HEK293 (cell line): ENCODE results near the gene SERPINB6.

Source experiments
- FEZF1 ChIP-seq: fragments of 450-650 bp; formaldehyde crosslinking; IDR thresholded peaks from 2 replicates; pipeline ENCODE4 v1.5.1; 2016; ENCODE audit warnings: missing biosample characterization, missing genetic modification characterization
- MEIS1 ChIP-seq: sonication (generic); formaldehyde crosslinking; IDR thresholded peaks from 2 replicates; pipeline ENCODE4 v1.8.1; 2022; ENCODE audit warnings: missing genetic modification reagents, mild to moderate bottlenecking, borderline replicate concordance
- SP7 ChIP-seq: fragments of 450-650 bp; formaldehyde crosslinking; IDR thresholded peaks from 2 replicates; pipeline ENCODE4 v1.5.1; 2016; ENCODE audit warnings: missing biosample characterization, missing genetic modification characterization
- YY1 ChIP-seq: fragments of 450-650 bp; formaldehyde crosslinking; IDR thresholded peaks from 2 replicates; pipeline ENCODE4 v1.5.1; 2018; ENCODE audit warnings: missing biosample characterization, missing genetic modification characterization
- ZBTB48 ChIP-seq: fragments of 450-650 bp; formaldehyde crosslinking; IDR thresholded peaks from 2 replicates; pipeline ENCODE4 v1.5.1; 2016; ENCODE audit warnings: missing biosample characterization, missing genetic modification characterization
- ZNF133 ChIP-seq: fragments of 450-650 bp; formaldehyde crosslinking; IDR thresholded peaks from 2 replicates; pipeline ENCODE4 v1.5.1; 2016; ENCODE audit warnings: missing biosample characterization, missing genetic modification characterization
- ZNF140 ChIP-seq: fragments of 450-650 bp; formaldehyde crosslinking; IDR thresholded peaks from 2 replicates; pipeline ENCODE4 v1.5.1; 2016; ENCODE audit warnings: missing biosample characterization, missing genetic modification characterization
- ZNF274 ChIP-seq, 2 experiments: fragments of 200-500 bp in 1 of 2; fragments of 450-650 bp in 1 of 2; sonication (Bioruptor generic) in 1 of 2; formaldehyde crosslinking in 1 of 2; IDR thresholded peaks; 2 replicates each; pipeline versions ENCODE4 v1.5.1 to v1.6.1; 2014 to 2016; ENCODE audit warnings: borderline replicate concordance in 1 of 2, inconsistent platforms in 1 of 2, low read length in 1 of 2, missing biosample characterization in 1 of 2, missing genetic modification characterization in 1 of 2
- ZNF785 ChIP-seq: fragments of 450-650 bp; formaldehyde crosslinking; IDR thresholded peaks from 2 replicates; pipeline ENCODE4 v1.5.1; 2016; ENCODE audit warnings: missing biosample characterization, missing genetic modification characterization
- TF ChIP-seq, protein P1 (sequence below): fragments of 450-650 bp; formaldehyde crosslinking; IDR thresholded peaks from 2 replicates; pipeline ENCODE4 v1.5.1; 2016; ENCODE audit warnings: missing biosample characterization, missing genetic modification characterization
- TF ChIP-seq, protein P2 (sequence below): fragments of 450-650 bp; formaldehyde crosslinking; IDR thresholded peaks from 2 replicates; pipeline ENCODE4 v1.5.1; 2016; ENCODE audit warnings: missing biosample characterization, missing genetic modification characterization
- TF ChIP-seq, protein P3 (sequence below): fragments of 450-650 bp; formaldehyde crosslinking; IDR thresholded peaks from 2 replicates; pipeline ENCODE4 v1.5.0; 2017; ENCODE audit warnings: missing biosample characterization, missing genetic modification characterization, borderline replicate concordance
- TF ChIP-seq, protein P4 (sequence below): fragments of 450-650 bp; formaldehyde crosslinking; IDR thresholded peaks from 2 replicates; pipeline ENCODE4 v1.5.1; 2017; ENCODE audit warnings: missing biosample characterization, mild to moderate bottlenecking, missing genetic modification characterization, moderate library complexity

DNA sequence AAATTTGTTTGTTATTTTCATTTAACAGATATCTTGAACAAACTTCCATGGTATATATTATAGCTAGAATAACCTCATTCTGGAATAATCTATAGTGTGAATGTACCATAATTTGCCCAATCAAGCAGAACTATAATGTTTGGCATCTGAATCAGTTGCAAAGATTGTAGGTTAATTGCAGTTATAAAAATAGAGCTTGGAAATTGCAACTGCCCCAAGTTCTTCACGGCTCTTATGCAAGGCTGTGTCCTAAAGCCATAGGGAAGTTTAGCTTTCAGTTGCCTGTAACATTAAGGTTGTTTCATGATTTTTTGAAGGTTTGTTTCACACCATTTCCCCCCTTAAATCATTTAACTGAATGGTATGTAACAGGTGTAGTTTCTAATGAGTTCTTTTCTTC lies 47.7 kb upstream of the SERPINB6 start:
- TF ChIP-seq, protein P1, sequence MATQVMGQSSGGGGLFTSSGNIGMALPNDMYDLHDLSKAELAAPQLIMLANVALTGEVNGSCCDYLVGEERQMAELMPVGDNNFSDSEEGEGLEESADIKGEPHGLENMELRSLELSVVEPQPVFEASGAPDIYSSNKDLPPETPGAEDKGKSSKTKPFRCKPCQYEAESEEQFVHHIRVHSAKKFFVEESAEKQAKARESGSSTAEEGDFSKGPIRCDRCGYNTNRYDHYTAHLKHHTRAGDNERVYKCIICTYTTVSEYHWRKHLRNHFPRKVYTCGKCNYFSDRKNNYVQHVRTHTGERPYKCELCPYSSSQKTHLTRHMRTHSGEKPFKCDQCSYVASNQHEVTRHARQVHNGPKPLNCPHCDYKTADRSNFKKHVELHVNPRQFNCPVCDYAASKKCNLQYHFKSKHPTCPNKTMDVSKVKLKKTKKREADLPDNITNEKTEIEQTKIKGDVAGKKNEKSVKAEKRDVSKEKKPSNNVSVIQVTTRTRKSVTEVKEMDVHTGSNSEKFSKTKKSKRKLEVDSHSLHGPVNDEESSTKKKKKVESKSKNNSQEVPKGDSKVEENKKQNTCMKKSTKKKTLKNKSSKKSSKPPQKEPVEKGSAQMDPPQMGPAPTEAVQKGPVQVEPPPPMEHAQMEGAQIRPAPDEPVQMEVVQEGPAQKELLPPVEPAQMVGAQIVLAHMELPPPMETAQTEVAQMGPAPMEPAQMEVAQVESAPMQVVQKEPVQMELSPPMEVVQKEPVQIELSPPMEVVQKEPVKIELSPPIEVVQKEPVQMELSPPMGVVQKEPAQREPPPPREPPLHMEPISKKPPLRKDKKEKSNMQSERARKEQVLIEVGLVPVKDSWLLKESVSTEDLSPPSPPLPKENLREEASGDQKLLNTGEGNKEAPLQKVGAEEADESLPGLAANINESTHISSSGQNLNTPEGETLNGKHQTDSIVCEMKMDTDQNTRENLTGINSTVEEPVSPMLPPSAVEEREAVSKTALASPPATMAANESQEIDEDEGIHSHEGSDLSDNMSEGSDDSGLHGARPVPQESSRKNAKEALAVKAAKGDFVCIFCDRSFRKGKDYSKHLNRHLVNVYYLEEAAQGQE: no peak
- TF ChIP-seq, protein P2, sequence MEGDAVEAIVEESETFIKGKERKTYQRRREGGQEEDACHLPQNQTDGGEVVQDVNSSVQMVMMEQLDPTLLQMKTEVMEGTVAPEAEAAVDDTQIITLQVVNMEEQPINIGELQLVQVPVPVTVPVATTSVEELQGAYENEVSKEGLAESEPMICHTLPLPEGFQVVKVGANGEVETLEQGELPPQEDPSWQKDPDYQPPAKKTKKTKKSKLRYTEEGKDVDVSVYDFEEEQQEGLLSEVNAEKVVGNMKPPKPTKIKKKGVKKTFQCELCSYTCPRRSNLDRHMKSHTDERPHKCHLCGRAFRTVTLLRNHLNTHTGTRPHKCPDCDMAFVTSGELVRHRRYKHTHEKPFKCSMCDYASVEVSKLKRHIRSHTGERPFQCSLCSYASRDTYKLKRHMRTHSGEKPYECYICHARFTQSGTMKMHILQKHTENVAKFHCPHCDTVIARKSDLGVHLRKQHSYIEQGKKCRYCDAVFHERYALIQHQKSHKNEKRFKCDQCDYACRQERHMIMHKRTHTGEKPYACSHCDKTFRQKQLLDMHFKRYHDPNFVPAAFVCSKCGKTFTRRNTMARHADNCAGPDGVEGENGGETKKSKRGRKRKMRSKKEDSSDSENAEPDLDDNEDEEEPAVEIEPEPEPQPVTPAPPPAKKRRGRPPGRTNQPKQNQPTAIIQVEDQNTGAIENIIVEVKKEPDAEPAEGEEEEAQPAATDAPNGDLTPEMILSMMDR: no peak
- TF ChIP-seq, protein P3, sequence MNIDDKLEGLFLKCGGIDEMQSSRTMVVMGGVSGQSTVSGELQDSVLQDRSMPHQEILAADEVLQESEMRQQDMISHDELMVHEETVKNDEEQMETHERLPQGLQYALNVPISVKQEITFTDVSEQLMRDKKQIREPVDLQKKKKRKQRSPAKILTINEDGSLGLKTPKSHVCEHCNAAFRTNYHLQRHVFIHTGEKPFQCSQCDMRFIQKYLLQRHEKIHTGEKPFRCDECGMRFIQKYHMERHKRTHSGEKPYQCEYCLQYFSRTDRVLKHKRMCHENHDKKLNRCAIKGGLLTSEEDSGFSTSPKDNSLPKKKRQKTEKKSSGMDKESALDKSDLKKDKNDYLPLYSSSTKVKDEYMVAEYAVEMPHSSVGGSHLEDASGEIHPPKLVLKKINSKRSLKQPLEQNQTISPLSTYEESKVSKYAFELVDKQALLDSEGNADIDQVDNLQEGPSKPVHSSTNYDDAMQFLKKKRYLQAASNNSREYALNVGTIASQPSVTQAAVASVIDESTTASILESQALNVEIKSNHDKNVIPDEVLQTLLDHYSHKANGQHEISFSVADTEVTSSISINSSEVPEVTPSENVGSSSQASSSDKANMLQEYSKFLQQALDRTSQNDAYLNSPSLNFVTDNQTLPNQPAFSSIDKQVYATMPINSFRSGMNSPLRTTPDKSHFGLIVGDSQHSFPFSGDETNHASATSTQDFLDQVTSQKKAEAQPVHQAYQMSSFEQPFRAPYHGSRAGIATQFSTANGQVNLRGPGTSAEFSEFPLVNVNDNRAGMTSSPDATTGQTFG (tag by site-specific recombination): no peak
- TF ChIP-seq FEZF1 (tag by site-specific recombination) (no peak), ZBTB48 (no peak), MEIS1 (CRISPR knock-in tag) (no peak), ZNF133 (tag by site-specific recombination) (no peak), ZNF274 (IDR thresholded peaks at IDR 0.05; ENCODE audit: low read length) (no peak), ZNF274 (tag by site-specific recombination; IDR thresholded peaks at IDR 0.05; ENCODE audit: borderline replicate concordance) (no peak), YY1 (tag by site-specific recombination) (no peak), SP7 (tag by site-specific recombination) (no peak), ZNF140 (tag by site-specific recombination) (no peak), ZNF785 (tag by site-specific recombination) (no peak)
- TF ChIP-seq, protein P4, sequence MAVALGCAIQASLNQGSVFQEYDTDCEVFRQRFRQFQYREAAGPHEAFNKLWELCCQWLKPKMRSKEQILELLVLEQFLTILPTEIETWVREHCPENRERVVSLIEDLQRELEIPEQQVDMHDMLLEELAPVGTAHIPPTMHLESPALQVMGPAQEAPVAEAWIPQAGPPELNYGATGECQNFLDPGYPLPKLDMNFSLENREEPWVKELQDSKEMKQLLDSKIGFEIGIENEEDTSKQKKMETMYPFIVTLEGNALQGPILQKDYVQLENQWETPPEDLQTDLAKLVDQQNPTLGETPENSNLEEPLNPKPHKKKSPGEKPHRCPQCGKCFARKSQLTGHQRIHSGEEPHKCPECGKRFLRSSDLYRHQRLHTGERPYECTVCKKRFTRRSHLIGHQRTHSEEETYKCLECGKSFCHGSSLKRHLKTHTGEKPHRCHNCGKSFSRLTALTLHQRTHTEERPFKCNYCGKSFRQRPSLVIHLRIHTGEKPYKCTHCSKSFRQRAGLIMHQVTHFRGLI (tag by site-specific recombination): no peak
